ENCODE data around the gene PRLR.

PRLR gene

DNA sequence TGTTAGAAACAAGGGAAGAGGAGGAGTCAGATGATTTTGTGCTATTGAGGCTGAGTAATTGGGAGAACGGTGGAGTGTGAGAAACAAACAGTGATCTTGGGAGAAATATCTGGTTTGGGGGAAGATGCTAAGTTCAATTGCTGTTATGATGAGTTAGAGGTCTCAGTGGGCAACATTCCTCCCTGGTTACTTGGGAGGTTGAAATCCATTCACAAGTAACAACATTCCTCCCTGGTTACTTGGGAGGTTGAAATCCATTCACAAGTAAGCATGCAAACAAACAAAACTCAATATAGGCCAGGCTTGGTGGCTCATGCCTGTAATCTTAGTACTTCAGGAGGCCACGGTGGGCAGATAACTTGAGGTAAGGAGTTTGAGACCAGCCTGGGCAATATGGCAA, 221.3 kb downstream of the PRLR start:
- H3K79me2 ChIP-seq (ENCODE audit: insufficient read depth, low read length) = no peaks in the 10 kb centered on the region
- H3K9ac ChIP-seq (ENCODE audit: low read depth, low read length) = no peak overlapping the region
- no peak overlapping the region for H3K27ac ChIP-seq (ENCODE audit: low read length)
- ATAC-seq (ENCODE audit: insufficient read depth, low read depth) = no peak
- no peak for TF ChIP-seq EZH2 (IDR thresholded peaks at IDR 0.05; ENCODE audit: borderline replicate concordance, low read depth, low read length, severe bottlenecking)
- TF ChIP-seq, protein P1, sequence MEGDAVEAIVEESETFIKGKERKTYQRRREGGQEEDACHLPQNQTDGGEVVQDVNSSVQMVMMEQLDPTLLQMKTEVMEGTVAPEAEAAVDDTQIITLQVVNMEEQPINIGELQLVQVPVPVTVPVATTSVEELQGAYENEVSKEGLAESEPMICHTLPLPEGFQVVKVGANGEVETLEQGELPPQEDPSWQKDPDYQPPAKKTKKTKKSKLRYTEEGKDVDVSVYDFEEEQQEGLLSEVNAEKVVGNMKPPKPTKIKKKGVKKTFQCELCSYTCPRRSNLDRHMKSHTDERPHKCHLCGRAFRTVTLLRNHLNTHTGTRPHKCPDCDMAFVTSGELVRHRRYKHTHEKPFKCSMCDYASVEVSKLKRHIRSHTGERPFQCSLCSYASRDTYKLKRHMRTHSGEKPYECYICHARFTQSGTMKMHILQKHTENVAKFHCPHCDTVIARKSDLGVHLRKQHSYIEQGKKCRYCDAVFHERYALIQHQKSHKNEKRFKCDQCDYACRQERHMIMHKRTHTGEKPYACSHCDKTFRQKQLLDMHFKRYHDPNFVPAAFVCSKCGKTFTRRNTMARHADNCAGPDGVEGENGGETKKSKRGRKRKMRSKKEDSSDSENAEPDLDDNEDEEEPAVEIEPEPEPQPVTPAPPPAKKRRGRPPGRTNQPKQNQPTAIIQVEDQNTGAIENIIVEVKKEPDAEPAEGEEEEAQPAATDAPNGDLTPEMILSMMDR (IDR thresholded peaks at IDR 0.05; ENCODE audit: borderline replicate concordance, extremely low read depth, low read length, poor library complexity, severe bottlenecking) = no peak
- H4K20me1 ChIP-seq (ENCODE audit: insufficient read depth, low read length) = no peaks in the 10 kb centered on the region
- no peaks in the 10 kb centered on the region for H3K4me1 ChIP-seq (ENCODE audit: insufficient read depth, low read length)
- peaks cover 10% of the 10 kb centered on the region for H3K27me3 ChIP-seq (ENCODE audit: insufficient read depth, low read length, poor library complexity)
- H3K4me3 ChIP-seq (ENCODE audit: low read depth in 1 of 2, low read length in 2 of 2) = no peak overlapping the region
- no peak for DNase-seq
- no peaks in the 10 kb centered on the region for H3K36me3 ChIP-seq (ENCODE audit: insufficient read depth, low read length)
- no peaks in the 10 kb centered on the region for H3K9me3 ChIP-seq (ENCODE audit: insufficient read depth, low read length, severe bottlenecking)
- no peak overlapping the region for H2AFZ ChIP-seq (ENCODE audit: low read depth, low read length)
- no peak overlapping the region for H3K4me2 ChIP-seq (ENCODE audit: insufficient read depth, low read length)

DNA sequence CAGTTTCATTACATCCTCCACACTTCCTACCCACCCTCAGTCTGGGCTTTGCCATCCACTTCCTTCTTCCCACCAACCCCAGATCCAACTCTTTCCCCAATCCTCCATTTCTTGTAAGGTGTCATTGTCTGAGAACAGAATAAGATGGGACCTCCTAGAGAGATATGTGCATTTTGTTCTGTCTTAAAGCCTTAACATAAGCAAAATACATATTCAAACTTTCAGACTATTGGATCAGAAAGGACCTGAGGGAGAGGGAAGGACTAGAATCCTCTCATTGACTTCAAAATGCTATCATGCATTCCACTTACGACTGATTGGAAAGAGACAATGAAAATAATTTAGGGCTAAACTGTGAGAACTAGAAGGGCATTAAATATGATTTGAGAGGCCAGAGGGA, 225.5 kb downstream of the PRLR start:
- H3K4me3 ChIP-seq (ENCODE audit: low read depth in 1 of 2, low read length in 2 of 2) = no peak overlapping the region
- no peaks in the 10 kb centered on the region for H3K79me2 ChIP-seq (ENCODE audit: insufficient read depth, low read length)
- no peak overlapping the region for H3K4me2 ChIP-seq (ENCODE audit: insufficient read depth, low read length)
- TF ChIP-seq EZH2 (IDR thresholded peaks at IDR 0.05; ENCODE audit: borderline replicate concordance, low read depth, low read length, severe bottlenecking) = no peak
- TF ChIP-seq, protein P1 (IDR thresholded peaks at IDR 0.05; ENCODE audit: borderline replicate concordance, extremely low read depth, low read length, poor library complexity, severe bottlenecking) = no peak
- no peak overlapping the region for H3K27ac ChIP-seq (ENCODE audit: low read length)
- peaks cover 10% of the 10 kb centered on the region for H3K27me3 ChIP-seq (ENCODE audit: insufficient read depth, low read length, poor library complexity)
- H3K4me1 ChIP-seq (ENCODE audit: insufficient read depth, low read length) = no peaks in the 10 kb centered on the region
- no peaks in the 10 kb centered on the region for H4K20me1 ChIP-seq (ENCODE audit: insufficient read depth, low read length)
- ATAC-seq (ENCODE audit: insufficient read depth, low read depth) = no peak
- no peak overlapping the region for H2AFZ ChIP-seq (ENCODE audit: low read depth, low read length)
- H3K9me3 ChIP-seq (ENCODE audit: insufficient read depth, low read length, severe bottlenecking) = no peaks in the 10 kb centered on the region
- no peak overlapping the region for H3K9ac ChIP-seq (ENCODE audit: low read depth, low read length)
- DNase-seq = no peak
- no peaks in the 10 kb centered on the region for H3K36me3 ChIP-seq (ENCODE audit: insufficient read depth, low read length)

DNA sequence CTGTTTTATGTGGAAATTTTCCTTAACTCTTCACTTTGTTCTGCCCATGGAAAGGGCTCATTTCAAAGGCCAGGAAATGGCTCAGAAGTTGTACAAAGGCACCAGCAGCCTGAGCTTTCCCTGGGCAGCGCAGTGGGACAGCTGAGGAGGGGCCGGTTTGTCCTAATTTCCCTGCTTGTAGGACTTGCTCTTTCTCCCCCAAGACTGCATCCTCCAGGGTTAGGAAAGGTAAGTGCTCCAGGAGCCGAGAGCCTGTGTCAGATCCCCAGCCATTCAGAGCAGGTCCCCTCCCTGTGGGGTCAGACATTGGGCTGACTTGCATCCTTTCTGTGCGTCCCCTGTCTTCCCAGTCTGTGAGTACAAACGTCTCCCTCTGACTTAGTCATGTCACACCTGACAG, 226.1 kb downstream of the PRLR start:
- Histone ChIP-seq H3K27ac (ENCODE audit: low read length) (no peak overlapping the region), H3K9me3 (ENCODE audit: insufficient read depth, low read length, severe bottlenecking) (no peaks in the 10 kb centered on the region), H3K36me3 (ENCODE audit: insufficient read depth, low read length) (no peaks in the 10 kb centered on the region), H3K27me3 (ENCODE audit: insufficient read depth, low read length, poor library complexity) (peaks cover 10% of the 10 kb centered on the region), H4K20me1 (ENCODE audit: insufficient read depth, low read length) (no peaks in the 10 kb centered on the region), H3K79me2 (ENCODE audit: insufficient read depth, low read length) (no peaks in the 10 kb centered on the region), H3K9ac (ENCODE audit: low read depth, low read length) (no peak overlapping the region), H3K4me2 (ENCODE audit: insufficient read depth, low read length) (no peak overlapping the region), H3K4me3 (ENCODE audit: low read depth in 1 of 2, low read length in 2 of 2) (no peak overlapping the region), H2AFZ (ENCODE audit: low read depth, low read length) (no peak overlapping the region), H3K4me1 (ENCODE audit: insufficient read depth, low read length) (no peaks in the 10 kb centered on the region)
- no peak for ATAC-seq (ENCODE audit: insufficient read depth, low read depth)
- no peak for DNase-seq
- TF ChIP-seq, protein P1 (IDR thresholded peaks at IDR 0.05; ENCODE audit: borderline replicate concordance, extremely low read depth, low read length, poor library complexity, severe bottlenecking) = no peak
- TF ChIP-seq EZH2 (IDR thresholded peaks at IDR 0.05; ENCODE audit: borderline replicate concordance, low read depth, low read length, severe bottlenecking) = no peak
